Cardiac muscle cell (in vitro differentiated cells and primary cell): Measurements from ENCODE around the gene HSPH1. TPM values are rescaled to one million over a fixed set of nuclear protein-coding genes. Genes with fewer than 3 reads are reported as not detected.
"Not testable (repeated sequence)": the region's sequence is repeated elsewhere in the genome, so short reads cannot be mapped to it uniquely, and the experiment has no call there.

ENCODE experiments used
- DNase-seq, 2 donors: peaks; one replicate each; pipeline versions ENCODE4 v3.0.0 to v3.0.0-alpha.2; 2010 to 2017; ENCODE audit warnings: low read depth in 1 of 2, low spot score in 1 of 2
- H3K27ac ChIP-seq: fragments of 200-600 bp; sonication (generic); 2 replicates; pipeline ENCODE4 v1.5.1; 2016
- H3K27me3 ChIP-seq: fragments of 200-600 bp; sonication (generic); 2 replicates; pipeline ENCODE4 v1.6.0; 2016; ENCODE audit warnings: control low read depth
- H3K36me3 ChIP-seq: fragments of 200-600 bp; sonication (generic); 2 replicates; pipeline ENCODE4 v1.5.1; 2016; ENCODE audit warnings: control low read depth
- H3K4me1 ChIP-seq: fragments of 200-600 bp; sonication (generic); 2 replicates; pipeline ENCODE4 v1.8.1; 2017; ENCODE audit warnings: low read depth, mild to moderate bottlenecking, mixed run types
- H3K4me3 ChIP-seq: fragments of 200-600 bp; sonication (generic); 2 replicates; pipeline ENCODE4 v1.5.1; 2016; ENCODE audit warnings: mild to moderate bottlenecking
- H3K9me3 ChIP-seq: fragments of 200-600 bp; sonication (generic); 2 replicates; pipeline ENCODE4 v1.5.1; 2017; ENCODE audit warnings: low read depth, mild to moderate bottlenecking, control low read depth
- CTCF ChIP-seq: IDR thresholded peaks from 2 replicates; pipeline ENCODE4 v1.5.1; 2012; ENCODE audit warnings: low read depth, mild to moderate bottlenecking, low read length
- polyA plus RNA-seq: library from polyadenylated mRNA; unstranded; fragments of >200 nt; fragmentation: Nextera tagmentation; extraction: Ambion mirVana; gene quantifications from 2 replicates; pipeline ENCODE4 v1.2.1, GENCODE V29; 2016
- total RNA-seq: library from RNA; depleted of rRNA; stranded (reverse); fragments of >200 nt; gene quantifications from 2 replicates; pipeline ENCODE4 v1.2.3, GENCODE V29; 2016

HSPH1 gene
- total and polyA plus RNA-seq, 2 experiments from 2014 or later = 25.8 to 50.8 TPM

- Histone ChIP-seq H3K36me3 (no peaks in the 10 kb centered on the region), H3K27ac (no peak overlapping the region), H3K9me3 (no peaks in the 10 kb centered on the region), H3K4me3 (no peak overlapping the region), H3K4me1 (no peaks in the 10 kb centered on the region), H3K27me3 (no peaks in the 10 kb centered on the region)
- TF ChIP-seq CTCF = no peak
- peak in 1 of 2 donors; percentile 54 for DNase-seq
These were observed 56.5 kb downstream of the HSPH1 start for GRCh38 chr13:31105020-31105795.

GRCh38 chr13:31102905-31103304 is 58.8 kb downstream of the HSPH1 start:
- Histone ChIP-seq H3K4me3 (no peak overlapping the region), H3K27me3 (peaks cover 4% of the 10 kb centered on the region), H3K9me3 (no peaks in the 10 kb centered on the region), H3K36me3 (no peaks in the 10 kb centered on the region), H3K27ac (no peak overlapping the region), H3K4me1 (no peaks in the 10 kb centered on the region)
- TF ChIP-seq CTCF = no peak
- DNase-seq = no peak

GRCh38 chr13:31101472-31102170 is 60.1 kb downstream of the HSPH1 start:
- H3K27me3 ChIP-seq = peaks cover 4% of the 10 kb centered on the region
- no peaks in the 10 kb centered on the region for H3K9me3 ChIP-seq
- H3K4me3 ChIP-seq = no peak overlapping the region
- peak; percentile 10 to 12 for DNase-seq
- no peak overlapping the region for H3K27ac ChIP-seq
- H3K4me1 ChIP-seq = no peaks in the 10 kb centered on the region
- TF ChIP-seq CTCF = no peak
- H3K36me3 ChIP-seq = no peaks in the 10 kb centered on the region

- no peak overlapping the region for H3K27ac ChIP-seq
- no peak for TF ChIP-seq CTCF
- peaks cover 4% of the 10 kb centered on the region for H3K27me3 ChIP-seq
- no peaks in the 10 kb centered on the region for H3K9me3 ChIP-seq
- no peaks in the 10 kb centered on the region for H3K36me3 ChIP-seq
- no peak for DNase-seq
- no peaks in the 10 kb centered on the region for H3K4me1 ChIP-seq
- H3K4me3 ChIP-seq = no peak overlapping the region
These were observed 61.0 kb downstream of the HSPH1 start for GRCh38 chr13:31100721-31101120.

GRCh38 chr13:31097911-31098434 is 63.7 kb downstream of the HSPH1 start:
- not testable (repeated sequence) for H3K4me3 ChIP-seq, H3K36me3 ChIP-seq, H3K9me3 ChIP-seq, H3K27ac ChIP-seq, H3K4me1 ChIP-seq, H3K27me3 ChIP-seq, DNase-seq
